Transverse colon (tissue), 4 donors: ENCODE results near the gene SFN. TPM values are rescaled to one million over a fixed set of nuclear protein-coding genes. Genes with fewer than 3 reads are reported as not detected.

Experiments used
- DNase-seq: peaks from one replicate; pipeline ENCODE4 v3.0.0-alpha.2; 2019
- H3K27ac ChIP-seq, 4 donors: fragments of 200-600 bp; sonication (generic); 2 replicates each; pipeline ENCODE4 v1.5.1; 2016 to 2018; ENCODE audit warnings: inconsistent platforms in 4 of 4
- H3K27me3 ChIP-seq: fragments of 200-600 bp; sonication (generic); 2 replicates; pipeline ENCODE4 v1.5.1; 2017; ENCODE audit warnings: inconsistent platforms
- H3K36me3 ChIP-seq, 4 donors: fragments of 200-600 bp; sonication (generic); 2 replicates each; pipeline ENCODE4 v1.5.1; 2017 to 2019; ENCODE audit warnings: inconsistent platforms in 4 of 4
- H3K4me1 ChIP-seq, 4 donors: fragments of 200-600 bp; sonication (generic); 2 replicates each; pipeline ENCODE4 v1.5.1; 2017 to 2020; ENCODE audit warnings: inconsistent platforms in 4 of 4
- H3K4me3 ChIP-seq, 4 donors: fragments of 200-600 bp; sonication (generic); 1 replicate in 1 of 4; 2 replicates in 3 of 4; pipeline versions ENCODE4 v1.5.1 to v1.6.1; 2017 to 2019; ENCODE audit warnings: inconsistent platforms in 4 of 4
- H3K9me3 ChIP-seq, 2 donors: fragments of 200-600 bp; sonication (generic); 2 replicates each; pipeline ENCODE4 v1.5.1; 2017 to 2019; ENCODE audit warnings: inconsistent platforms in 2 of 2
- EP300 ChIP-seq: sonication (generic); formaldehyde crosslinking; IDR thresholded peaks from one replicate; pipeline ENCODE4 v1.6.1; 2017; ENCODE audit warnings: antibody characterized with exemption, low read depth
- POLR2A ChIP-seq: fragments of 450-650 bp; IDR thresholded peaks from one replicate; pipeline ENCODE4 v1.6.1; 2016; ENCODE audit warnings: antibody characterized with exemption, mild to moderate bottlenecking, moderate library complexity
- POLR2AphosphoS5 ChIP-seq, 3 donors: sonication (generic); formaldehyde crosslinking; IDR thresholded peaks; one replicate each; pipeline ENCODE4 v1.6.1; 2016; ENCODE audit warnings: antibody characterized with exemption in 3 of 3
- WGBS, 2 donors: methylation state at CpG; one replicate each; pipeline ENCODE4 v1.1.5; 2018; ENCODE audit warnings: low coverage in 1 of 2; 5-methylcytosine and 5-hydroxymethylcytosine counted together
- in situ Hi-C, 4 donors: fragments of 200-750 bp; cut with MboI; loops; one replicate each; pipeline versions ENCODE4 v1.15.0 to v1.15.1; 2017; ENCODE audit warnings: low sequenced_read_pairs in 3 of 4, low pct_ligation_motif_present in 1 of 4, low pct_unique_long_range_greater_than_20kb in 1 of 4
- intact Hi-C: fragments of 100-400 bp; cut with DNase I; formaldehyde crosslinking; loops from one replicate; pipeline ENCODE4 v1.15.1; 2023; ENCODE audit warnings: low total_unique reads
- total RNA-seq, 4 donors: library from RNA; depleted of rRNA; stranded (reverse); fragments of >200 nt; gene quantifications; one replicate each; pipeline ENCODE4 v1.1.0, GENCODE V29; 2016
- TF ChIP-seq, protein P1 (sequence below), 5 experiments: fragments of 200-600 bp in 3 of 5; fragments of 450-650 bp in 2 of 5; sonication (generic) in 3 of 5; IDR thresholded peaks; 1 replicate in 2 of 5; 2 replicates in 3 of 5; pipeline ENCODE4 v1.5.1; 2016 to 2017; ENCODE audit warnings: antibody characterized with exemption in 5 of 5, inconsistent platforms in 3 of 5, mild to moderate bottlenecking in 2 of 5, moderate library complexity in 1 of 5

SFN gene
- total RNA-seq: 100 to 1,000 TPM in 3 of 4 donors, 10 to 100 TPM in 1; 50.2 to 197 (median 163) TPM

- H3K27me3 ChIP-seq: no peaks in the 10 kb centered on the region
- H3K27ac ChIP-seq: peak within 1 kb of the TSS; percentile 95 to 98 (median 97)
- WGBS, 2 donors: 53% methylated on average over 33 of the region's 37 CpGs; no CpG with 5 or more reads in 1 of the 2 donors
- no peaks in the 10 kb centered on the region for H3K36me3 ChIP-seq
- intact Hi-C loops: loop anchor here (10.0 kb wide), 1 partner anchor 138 kb away; no protein-coding TSS in a partner anchor
- peak; percentile 91 for DNase-seq
- no peaks in the 10 kb centered on the region for H3K9me3 ChIP-seq
- peak within 1 kb of the TSS; percentile 14 to 76 (median 54) for H3K4me3 ChIP-seq
- in situ Hi-C loops: loop anchor here in 1 of 4 donors (5.0 kb wide), 1 partner anchor 51 kb away; no protein-coding TSS in a partner anchor
- TF ChIP-seq, protein P1, sequence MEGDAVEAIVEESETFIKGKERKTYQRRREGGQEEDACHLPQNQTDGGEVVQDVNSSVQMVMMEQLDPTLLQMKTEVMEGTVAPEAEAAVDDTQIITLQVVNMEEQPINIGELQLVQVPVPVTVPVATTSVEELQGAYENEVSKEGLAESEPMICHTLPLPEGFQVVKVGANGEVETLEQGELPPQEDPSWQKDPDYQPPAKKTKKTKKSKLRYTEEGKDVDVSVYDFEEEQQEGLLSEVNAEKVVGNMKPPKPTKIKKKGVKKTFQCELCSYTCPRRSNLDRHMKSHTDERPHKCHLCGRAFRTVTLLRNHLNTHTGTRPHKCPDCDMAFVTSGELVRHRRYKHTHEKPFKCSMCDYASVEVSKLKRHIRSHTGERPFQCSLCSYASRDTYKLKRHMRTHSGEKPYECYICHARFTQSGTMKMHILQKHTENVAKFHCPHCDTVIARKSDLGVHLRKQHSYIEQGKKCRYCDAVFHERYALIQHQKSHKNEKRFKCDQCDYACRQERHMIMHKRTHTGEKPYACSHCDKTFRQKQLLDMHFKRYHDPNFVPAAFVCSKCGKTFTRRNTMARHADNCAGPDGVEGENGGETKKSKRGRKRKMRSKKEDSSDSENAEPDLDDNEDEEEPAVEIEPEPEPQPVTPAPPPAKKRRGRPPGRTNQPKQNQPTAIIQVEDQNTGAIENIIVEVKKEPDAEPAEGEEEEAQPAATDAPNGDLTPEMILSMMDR (IDR thresholded peaks at IDR 0.05): peak in 4 of 5 experiments; percentile 60 to 84 (median 70)
- no peak for TF ChIP-seq EP300
- TF ChIP-seq POLR2A: peak; percentile 97
- peak; percentile 91 to 97 (median 95) for TF ChIP-seq POLR2AphosphoS5 (IDR thresholded peaks at IDR 0.05)
- peaks cover 4 to 36% (median 17%) of the 10 kb centered on the region in 4 donors for H3K4me1 ChIP-seq
These were observed at the start of gene SFN for GRCh38 chr1:26862781-26863684. Gene SFN, plus strand, starts transcription at chr1:26863149. Its CDS starts 64 bp downstream, at chr1:26863213.

- no peak overlapping the region for H3K27ac ChIP-seq
- intact Hi-C loops (no loop called here), in situ Hi-C loops (loop anchor here in 1 of 4 donors (5.0 kb wide), 1 partner anchor 48 kb away; the partner anchor contains the start of gene SFN)
- no peak for TF ChIP-seq POLR2AphosphoS5 (IDR thresholded peaks at IDR 0.05)
- TF ChIP-seq POLR2A: no peak
- TF ChIP-seq, protein P1 (IDR thresholded peaks at IDR 0.05): no peak
- TF ChIP-seq EP300: no peak
- H3K4me1 ChIP-seq: peaks cover 0 to 6% (median 0%) of the 10 kb centered on the region in 4 donors
- H3K27me3 ChIP-seq: no peaks in the 10 kb centered on the region
- WGBS, 2 donors: 93 to 100% methylated on average over 1 to 2 of the region's 2 CpGs
- no peak for DNase-seq
- H3K36me3 ChIP-seq: no peaks in the 10 kb centered on the region
- H3K9me3 ChIP-seq: no peaks in the 10 kb centered on the region
- H3K4me3 ChIP-seq: no peak overlapping the region
These were observed 48.6 kb upstream of the SFN start for GRCh38 chr1:26814377-26814776.

DNA sequence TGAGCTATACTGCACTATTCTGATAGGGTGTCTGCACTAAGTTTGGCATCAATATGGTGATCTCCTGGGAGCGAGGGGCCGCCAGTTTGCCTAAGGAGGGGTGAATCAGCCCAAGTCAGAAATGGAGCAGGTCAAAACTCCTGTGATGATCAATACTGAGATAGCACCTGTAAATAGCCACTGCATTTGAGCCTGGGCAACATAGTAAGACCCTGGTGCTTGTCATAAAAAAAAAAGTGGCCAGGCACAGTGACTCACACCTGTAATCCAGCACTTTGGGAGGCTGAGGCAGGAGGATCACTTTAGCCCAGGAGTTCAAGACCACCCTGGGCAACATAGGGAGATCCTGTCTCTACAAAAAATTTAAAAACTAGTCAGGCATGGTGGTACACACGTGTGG, 48.1 kb upstream of the SFN start:
- whole genome bisulfite sequencing, 2 donors: 88% methylated on average over 3 of the region's 3 CpGs; no CpG with 5 or more reads in 1 of the 2 donors
- TF ChIP-seq, protein P1 (IDR thresholded peaks at IDR 0.05): no peak
- TF ChIP-seq POLR2AphosphoS5 (IDR thresholded peaks at IDR 0.05) (no peak), POLR2A (no peak), EP300 (no peak)
- no peak for DNase-seq
- Histone ChIP-seq H3K36me3 (no peaks in the 10 kb centered on the region), H3K4me3 (no peak overlapping the region), H3K27me3 (no peaks in the 10 kb centered on the region), H3K27ac (no peak overlapping the region), H3K9me3 (no peaks in the 10 kb centered on the region), H3K4me1 (peaks cover 0 to 6% (median 0%) of the 10 kb centered on the region in 4 donors)
- in situ Hi-C loops (loop anchor here in 1 of 4 donors (5.0 kb wide), 1 partner anchor 47 kb away; the partner anchor contains the start of gene SFN), intact Hi-C loops (no loop called here)

DNA sequence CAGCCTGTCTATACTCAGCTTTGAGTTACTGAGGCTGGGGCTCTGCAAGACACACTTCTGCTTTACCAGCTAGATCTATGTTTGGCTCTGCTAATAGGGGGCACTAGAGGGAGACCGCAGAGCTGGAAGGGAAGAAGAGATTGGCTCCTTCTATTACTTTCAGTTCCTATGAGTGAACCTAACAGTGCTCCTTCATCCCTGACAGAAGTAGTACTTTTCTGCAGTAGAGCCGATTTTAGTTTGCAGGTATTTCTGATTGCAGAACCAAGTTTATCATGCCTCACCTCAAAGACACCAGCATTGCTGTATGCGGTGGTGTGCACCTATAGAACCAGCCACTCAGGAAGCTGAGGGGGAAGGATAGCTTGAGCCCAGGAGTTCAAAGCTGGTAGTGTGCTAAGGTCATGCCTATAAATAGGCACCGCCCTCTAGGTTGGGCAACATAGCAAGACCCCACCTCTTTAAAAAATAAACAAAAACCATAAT, 42.1 kb upstream of the SFN start:
- in situ Hi-C loops: no loop called here
- Histone ChIP-seq H3K36me3 (no peaks in the 10 kb centered on the region), H3K27ac (peak overlapping the region in 3 of 4 donors; percentile 14 to 44 (median 19)), H3K4me3 (peak overlapping the region in 1 of 4 donors; percentile 18), H3K9me3 (no peaks in the 10 kb centered on the region), H3K4me1 (peaks cover 8 to 30% (median 21%) of the 10 kb centered on the region in 4 donors), H3K27me3 (no peaks in the 10 kb centered on the region)
- 25 to 31% methylated on average over 2 to 4 of the region's 4 CpGs for WGBS, 2 donors
- DNase-seq: peak; percentile 25
- no peak for TF ChIP-seq POLR2A
- intact Hi-C loops: no loop called here
